DOHH2 (cell line): Measurements from ENCODE around the gene CALR.
"Not testable (repeated sequence)": the region's sequence is repeated elsewhere in the genome, so short reads cannot be mapped to it uniquely, and the experiment has no call there.

Source experiments
- H3F3A ChIP-seq: fragments of 200-600 bp; sonication (generic), shearing (Covaris generic); 2 replicates; pipeline ENCODE4 v1.6.0; 2016; ENCODE audit warnings: antibody characterized with exemption, mild to moderate bottlenecking; ENCODE audit not compliant: control insufficient read depth, insufficient read depth
- H3K27ac ChIP-seq: fragments of 200-600 bp; sonication (generic); 2 replicates; pipeline ENCODE4 v1.5.1; 2014; ENCODE audit warnings: low read depth, mild to moderate bottlenecking, low read length, moderate library complexity
- H3K27me3 ChIP-seq: fragments of 200-600 bp; sonication (generic); 2 replicates; pipeline ENCODE4 v1.6.1; 2014; ENCODE audit warnings: mild to moderate bottlenecking, low read length, mixed read lengths; ENCODE audit not compliant: control insufficient read depth
- H3K36me3 ChIP-seq: fragments of 200-600 bp; sonication (generic); 2 replicates; pipeline ENCODE4 v1.6.1; 2014; ENCODE audit warnings: mild to moderate bottlenecking, low read length, moderate library complexity, mixed read lengths; ENCODE audit not compliant: control insufficient read depth
- H3K4me1 ChIP-seq: fragments of 200-600 bp; sonication (generic); 2 replicates; pipeline ENCODE4 v1.6.1; 2014; ENCODE audit warnings: mild to moderate bottlenecking, low read length, mixed read lengths; ENCODE audit not compliant: control insufficient read depth
- H3K4me2 ChIP-seq: fragments of 200-600 bp; sonication (generic); 2 replicates; pipeline ENCODE4 v1.6.0; 2014; ENCODE audit warnings: mild to moderate bottlenecking, low read length, moderate library complexity
- H3K4me3 ChIP-seq: fragments of 200-600 bp; sonication (generic); 2 replicates; pipeline ENCODE4 v1.5.1; 2014; ENCODE audit warnings: mild to moderate bottlenecking, low read length, mixed read lengths
- H3K79me2 ChIP-seq: fragments of 200-600 bp; sonication (generic); 2 replicates; pipeline ENCODE4 v1.6.1; 2014; ENCODE audit warnings: mild to moderate bottlenecking, low read length, mixed read lengths; ENCODE audit not compliant: control insufficient read depth
- H3K9me2 ChIP-seq: fragments of 200-600 bp; sonication (generic); replicated peaks from 2 replicates; pipeline ENCODE4 v1.6.1; 2014; ENCODE audit warnings: mild to moderate bottlenecking, low read length, mixed read lengths; ENCODE audit not compliant: control insufficient read depth
- H3K9me3 ChIP-seq: fragments of 200-600 bp; sonication (generic); 2 replicates; pipeline ENCODE4 v1.6.1; 2014; ENCODE audit warnings: antibody characterized with exemption, low read length, mixed read lengths; ENCODE audit not compliant: control insufficient read depth, insufficient read depth
- H4K20me1 ChIP-seq: fragments of 200-600 bp; sonication (generic); 2 replicates; pipeline ENCODE4 v1.6.0; 2014; ENCODE audit warnings: low read depth, mild to moderate bottlenecking, antibody characterized with exemption, low read length, moderate library complexity; ENCODE audit not compliant: control insufficient read depth, insufficient read depth
- CTCF ChIP-seq: fragments of 200-600 bp; sonication (generic); IDR thresholded peaks from one replicate; pipeline ENCODE4 v1.5.1; 2014; ENCODE audit warnings: antibody characterized with exemption, mild to moderate bottlenecking, low read depth, low read length; ENCODE audit not compliant: poor library complexity, severe bottlenecking
- EZH2phosphoT487 ChIP-seq: fragments of 200-600 bp; sonication (generic); IDR thresholded peaks from 2 replicates; pipeline ENCODE4 v1.6.1; 2017; ENCODE audit warnings: borderline replicate concordance, mild to moderate bottlenecking, antibody characterized with exemption, low read length, moderate library complexity, mixed read lengths

Gene CALR

GRCh38 chr19:12913011-12913561 lies 25.3 kb upstream of the CALR start:
- TF ChIP-seq CTCF (no peak), EZH2phosphoT487 (no peak)
- H3K36me3 ChIP-seq: no peaks in the 10 kb centered on the region
- no peak overlapping the region for H3K4me3 ChIP-seq
- no peaks in the 10 kb centered on the region for H3K9me2 ChIP-seq
- no peaks in the 10 kb centered on the region for H3K27me3 ChIP-seq
- H3K9me3 ChIP-seq: no peaks in the 10 kb centered on the region
- H4K20me1 ChIP-seq: no peaks in the 10 kb centered on the region
- H3F3A ChIP-seq: no peaks in the 10 kb centered on the region
- no peaks in the 10 kb centered on the region for H3K79me2 ChIP-seq
- H3K27ac ChIP-seq: no peak overlapping the region
- H3K4me2 ChIP-seq: no peak overlapping the region
- H3K4me1 ChIP-seq: no peaks in the 10 kb centered on the region

GRCh38 chr19:12913851-12914690 lies 24.3 kb upstream of the CALR start:
- no peaks in the 10 kb centered on the region for H3K9me2 ChIP-seq
- H4K20me1 ChIP-seq: no peaks in the 10 kb centered on the region
- H3K27me3 ChIP-seq: no peaks in the 10 kb centered on the region
- TF ChIP-seq CTCF (no peak), EZH2phosphoT487 (no peak)
- peaks cover 5% of the 10 kb centered on the region for H3K4me1 ChIP-seq
- no peaks in the 10 kb centered on the region for H3K9me3 ChIP-seq
- H3K79me2 ChIP-seq: no peaks in the 10 kb centered on the region
- no peak overlapping the region for H3K4me2 ChIP-seq
- no peak overlapping the region for H3K4me3 ChIP-seq
- H3K27ac ChIP-seq: no peak overlapping the region
- H3K36me3 ChIP-seq: no peaks in the 10 kb centered on the region
- no peaks in the 10 kb centered on the region for H3F3A ChIP-seq

- not testable (repeated sequence) for H3K4me2 ChIP-seq, H4K20me1 ChIP-seq, H3K4me3 ChIP-seq, H3F3A ChIP-seq, H3K9me3 ChIP-seq, H3K27me3 ChIP-seq, H3K4me1 ChIP-seq, H3K36me3 ChIP-seq, H3K79me2 ChIP-seq, H3K27ac ChIP-seq, H3K9me2 ChIP-seq
Observed at GRCh38 chr19:12915860-12916259, 22.5 kb upstream of the CALR start.

GRCh38 chr19:12918253-12918652 lies 20.2 kb upstream of the CALR start:
- H3K4me2 ChIP-seq: no peak overlapping the region

More at GRCh38 chr19:12918253-12918652, 20.2 kb upstream of the CALR start:
- Histone ChIP-seq H3K36me3 (peaks cover 11% of the 10 kb centered on the region), H3K9me2 (no peaks in the 10 kb centered on the region), H4K20me1 (no peaks in the 10 kb centered on the region), H3K9me3 (no peaks in the 10 kb centered on the region), H3K27me3 (no peaks in the 10 kb centered on the region), H3K4me1 (peaks cover 9% of the 10 kb centered on the region), H3K4me3 (no peak overlapping the region), H3K79me2 (no peaks in the 10 kb centered on the region), H3F3A (peaks cover 14% of the 10 kb centered on the region), H3K27ac (no peak overlapping the region)
- TF ChIP-seq EZH2phosphoT487 (no peak), CTCF (no peak)
